H1 (cell line): ENCODE data around the gene PIGA. TPM values are rescaled to one million over a fixed set of nuclear protein-coding genes. Genes with fewer than 3 reads are reported as not detected.

Experiments
- CTCF ChIA-PET: fragments of 300-600 bp; sonication (Branson Sonifier 250); formaldehyde crosslinking; loops from one replicate; lab custom pipeline; 2021; ENCODE audit not compliant: partially characterized antibody; lab: Charles Lee
- POLR2A ChIA-PET: fragments of 300-600 bp; sonication (Branson Sonifier 250); formaldehyde crosslinking; loops from one replicate; lab custom pipeline; 2021; ENCODE audit warnings: inconsistent platforms; ENCODE audit not compliant: partially characterized antibody; lab: Charles Lee
- DNase-seq, 2 experiments: peaks; one replicate each; pipeline versions ENCODE4 v3.0.0 to v3.0.0-alpha.2; 2010 to 2022; ENCODE audit warnings: low spot score in 2 of 2, low read depth in 1 of 2, mixed read lengths in 1 of 2
- FAIRE-seq: peaks from 2 replicates; lab custom pipeline; 2011; peaks lifted over from hg19 to GRCh38; lab: Jason Lieb, UNC
- H2AFZ ChIP-seq: 2 replicates; pipeline ENCODE4 v1.8.1; 2012; ENCODE audit warnings: low read length, inconsistent platforms
- H2AK5ac ChIP-seq: 2 replicates; pipeline ENCODE4 v1.6.1; 2013; ENCODE audit warnings: low read depth, low read length
- H2BK120ac ChIP-seq: replicated peaks from 2 replicates; pipeline ENCODE3; 2013; ENCODE audit warnings: low read depth, low read length, inconsistent platforms
- H2BK12ac ChIP-seq: 2 replicates; pipeline ENCODE4 v1.6.1; 2013; ENCODE audit warnings: low read depth, low read length
- H2BK15ac ChIP-seq: 2 replicates; pipeline ENCODE4 v1.6.1; 2013; ENCODE audit warnings: low read length
- H2BK20ac ChIP-seq: 2 replicates; pipeline ENCODE4 v1.6.1; 2013; ENCODE audit warnings: low read length
- H2BK5ac ChIP-seq: 2 replicates; pipeline ENCODE4 v1.6.1; 2013; ENCODE audit warnings: low read depth, low read length
- H3K14ac ChIP-seq: 2 replicates; pipeline ENCODE4 v1.6.1; 2013; ENCODE audit warnings: inconsistent platforms; ENCODE audit not compliant: insufficient read length
- H3K18ac ChIP-seq: 2 replicates; pipeline ENCODE4 v1.6.1; 2013; ENCODE audit warnings: low read length; ENCODE audit errors: extremely low read depth
- H3K23ac ChIP-seq: 2 replicates; pipeline ENCODE4 v1.6.1; 2013; ENCODE audit warnings: inconsistent platforms; ENCODE audit not compliant: insufficient read length
- H3K23me2 ChIP-seq: 2 replicates; pipeline ENCODE4 v1.6.1; 2013; ENCODE audit warnings: low read depth, low read length
- H3K27ac ChIP-seq: 2 replicates; pipeline ENCODE4 v1.6.1; 2011; ENCODE audit warnings: low read depth, low read length, inconsistent platforms
- H3K27me3 ChIP-seq, 4 experiments: replicated peaks in 1 of 4; 1 replicate in 1 of 4; 2 replicates in 3 of 4; pipeline versions ENCODE4 v1.6.1 to v1.8.1; 2011 to 2013; ENCODE audit warnings: low read length in 3 of 4, mild to moderate bottlenecking in 3 of 4, inconsistent platforms in 2 of 4, mixed read lengths in 2 of 4, moderate library complexity in 1 of 4; ENCODE audit not compliant: control insufficient read depth in 3 of 4, insufficient read depth in 3 of 4; ENCODE audit errors: extremely low read depth in 1 of 4
- H3K36me3 ChIP-seq, 4 experiments: 2 replicates each; pipeline versions ENCODE4 v1.6.1 to v1.8.1; 2011 to 2013; ENCODE audit warnings: mild to moderate bottlenecking in 4 of 4, low read length in 3 of 4, moderate library complexity in 2 of 4, control low read depth in 1 of 4, inconsistent platforms in 1 of 4; ENCODE audit not compliant: insufficient read depth in 4 of 4, control insufficient read depth in 2 of 4
- H3K4ac ChIP-seq: replicated peaks from 2 replicates; pipeline ENCODE3; 2013; ENCODE audit warnings: low read length, low read depth, mixed read lengths, inconsistent platforms; ENCODE audit not compliant: insufficient read length
- H3K4me1 ChIP-seq, 4 experiments: replicated peaks in 1 of 4; 1 replicate in 1 of 4; 2 replicates in 3 of 4; pipeline versions ENCODE4 v1.6.1 to v1.8.1; 2011 to 2013; ENCODE audit warnings: low read length in 3 of 4, inconsistent platforms in 2 of 4, mixed read lengths in 1 of 4; ENCODE audit not compliant: insufficient read depth in 4 of 4, control insufficient read depth in 3 of 4
- H3K4me2 ChIP-seq, 2 experiments: 2 replicates each; pipeline versions ENCODE4 v1.6.1 to v1.8.1; 2011 to 2013; ENCODE audit warnings: low read depth in 2 of 2, low read length in 2 of 2, control low read depth in 1 of 2, inconsistent platforms in 1 of 2, mild to moderate bottlenecking in 1 of 2; ENCODE audit not compliant: insufficient read depth in 1 of 2
- H3K4me3 ChIP-seq, 4 experiments: fragments of 200-600, 300-600 bp in 1 of 4; sonication (generic), shearing (Covaris generic), sonication (Bioruptor Twin) in 1 of 4; 2 replicates each; pipeline versions ENCODE4 v1.5.1 to v1.8.1; 2011 to 2016; ENCODE audit warnings: low read length in 4 of 4, low read depth in 3 of 4, control low read depth in 2 of 4, inconsistent platforms in 2 of 4, mild to moderate bottlenecking in 2 of 4, mixed read lengths in 1 of 4, moderate library complexity in 1 of 4; ENCODE audit not compliant: insufficient read depth in 2 of 4; ENCODE audit errors: extremely low read depth in 1 of 4
- H3K56ac ChIP-seq: replicated peaks from 2 replicates; pipeline ENCODE3; 2013; ENCODE audit warnings: low read depth, mild to moderate bottlenecking, mixed read lengths, low read length, inconsistent platforms; ENCODE audit not compliant: insufficient read length
- H3K79me1 ChIP-seq: 2 replicates; pipeline ENCODE4 v1.6.1; 2013; ENCODE audit warnings: low read depth, low read length, control low read depth
- H3K79me2 ChIP-seq, 2 experiments: 2 replicates each; pipeline versions ENCODE4 v1.6.1 to v1.8.1; 2012 to 2013; ENCODE audit warnings: low read length in 2 of 2, mild to moderate bottlenecking in 2 of 2, inconsistent platforms in 1 of 2; ENCODE audit not compliant: insufficient read depth in 2 of 2, control insufficient read depth in 1 of 2
- H3K9ac ChIP-seq, 4 experiments: replicated peaks in 1 of 4; 1 replicate in 1 of 4; 2 replicates in 3 of 4; pipeline versions ENCODE4 v1.6.1 to v1.8.1; 2011 to 2013; ENCODE audit warnings: low read depth in 3 of 4, low read length in 3 of 4, control low read depth in 2 of 4, mild to moderate bottlenecking in 2 of 4, moderate library complexity in 2 of 4, inconsistent platforms in 1 of 4; ENCODE audit errors: extremely low read depth in 1 of 4
- H3K9me3 ChIP-seq, 2 experiments: 2 replicates each; pipeline versions ENCODE4 v1.6.1 to v1.8.1; 2012 to 2013; ENCODE audit warnings: mild to moderate bottlenecking in 2 of 2, moderate library complexity in 2 of 2, control low read depth in 1 of 2, inconsistent platforms in 1 of 2, low read depth in 1 of 2, low read length in 1 of 2, mixed read lengths in 1 of 2; ENCODE audit not compliant: insufficient read depth in 2 of 2
- H4K20me1 ChIP-seq, 2 experiments: replicated peaks in 1 of 2; 2 replicates each; pipeline versions ENCODE3 to v1.8.1; 2011 to 2013; ENCODE audit warnings: inconsistent platforms in 2 of 2, low read length in 2 of 2, mild to moderate bottlenecking in 1 of 2; ENCODE audit not compliant: insufficient read depth in 2 of 2, control insufficient read depth in 1 of 2
- H4K5ac ChIP-seq: 2 replicates; pipeline ENCODE4 v1.6.1; 2013; ENCODE audit warnings: low read length, low read depth, mixed read lengths, inconsistent platforms; ENCODE audit not compliant: insufficient read length
- H4K8ac ChIP-seq: 2 replicates; pipeline ENCODE4 v1.8.0; 2013; ENCODE audit warnings: mild to moderate bottlenecking, moderate library complexity, low read length, inconsistent platforms; ENCODE audit not compliant: insufficient read depth; ENCODE audit errors: extremely low read depth
- H4K91ac ChIP-seq: replicated peaks from 2 replicates; pipeline ENCODE3; 2013; ENCODE audit warnings: low read length, mixed read lengths, inconsistent platforms; ENCODE audit not compliant: insufficient read length
- CBX5 ChIP-seq: fragments of 300-800, 300-1000 bp; sonication (generic); IDR thresholded peaks from 2 replicates; pipeline ENCODE4 v1.7.1; 2016; ENCODE audit warnings: antibody characterized with exemption, low read length, low read depth
- RNF2 ChIP-seq: fragments of 200-900, 300-1000 bp; sonication (generic); IDR thresholded peaks from 2 replicates; pipeline ENCODE4 v1.7.1; 2016; ENCODE audit warnings: borderline replicate concordance, low read depth, mild to moderate bottlenecking, antibody characterized with exemption, low read length; ENCODE audit not compliant: poor library complexity, severe bottlenecking; ENCODE audit errors: missing control alignments
- WGBS, 2 experiments: shearing (Covaris generic) in 1 of 2; methylation state at CpG; one replicate each; pipeline versions ENCODE4 v1.1.6 to v1.1.7; 2013 to 2015; ENCODE audit warnings: low lambda C conversion rate in 2 of 2, mixed read lengths in 2 of 2, inconsistent platforms in 1 of 2, low coverage in 1 of 2, missing lambda C conversion rate in 1 of 2; ENCODE audit not compliant: insufficient replicate concordance in 2 of 2, insufficient coverage in 1 of 2, insufficient read length in 1 of 2; ENCODE audit errors: extremely low coverage in 1 of 2, missing lambda C conversion rate in 1 of 2; 5-methylcytosine and 5-hydroxymethylcytosine counted together
- polyA plus RNA-seq, 7 experiments: library from polyadenylated mRNA; depleted of rRNA in 3 of 7; stranded (reverse) in 5 of 7; unstranded in 2 of 7; fragments of >200 nt in 5 of 7; fragments of 200-250 nt in 2 of 7; gene quantifications; 1 replicate in 5 of 7; 2 replicates in 1 of 7; 4 replicates in 1 of 7; pipeline versions ENCODE4 v1.2.1 to v1.2.3, GENCODE V29; 2011 to 2013; ENCODE audit warnings: missing spikeins in 2 of 7, mixed read lengths in 2 of 7
- total RNA-seq: library from RNA; stranded (reverse); fragmentation: NEBNext Ultra II Directional; extraction: Animal tissue kit (Norgen Biotek cat#: 25700); gene quantifications from 2 replicates; pipeline ENCODE4 v1.2.1, GENCODE V29; 2021

The PIGA gene
- total and polyA plus RNA-seq, 2 of the 8 experiments (the other 6 are each of a cell fraction or from before 2014, with no cell fraction given): 5.0 to 13.4 TPM

- 94% methylated on average over 3 of the region's 3 CpGs; no CpG with 5 or more reads in 1 of the 2 experiments for WGBS, 2 experiments
- H2AK5ac ChIP-seq: no peak overlapping the region
Measured at GRCh38 chrX:15322072-15322471, 13.3 kb downstream of the PIGA start.

More at GRCh38 chrX:15322072-15322471, 13.3 kb downstream of the PIGA start:
- Histone ChIP-seq H3K79me2 (no peaks in the 10 kb centered on the region), H3K9me3 (no peaks in the 10 kb centered on the region), H3K23me2 (no peaks in the 10 kb centered on the region), H3K36me3 (peaks cover 0 to 17% (median 7%) of the 10 kb centered on the region in 4 experiments; a peak in 5 of 8 replicates), H4K91ac (no peak overlapping the region), H3K18ac (no peak overlapping the region), H4K8ac (no peak overlapping the region), H3K4me1 (no peaks in the 10 kb centered on the region), H2AFZ (no peak overlapping the region), H3K56ac (no peak overlapping the region), H2BK12ac (no peak overlapping the region), H2BK120ac (no peak overlapping the region), H3K23ac (no peak overlapping the region), H3K4ac (no peak overlapping the region), H2BK20ac (no peak overlapping the region), H3K14ac (no peak overlapping the region), H3K4me2 (no peak overlapping the region), H2BK15ac (no peak overlapping the region), H3K9ac (no peak overlapping the region), H3K27ac (no peak overlapping the region), H3K79me1 (no peaks in the 10 kb centered on the region), H4K5ac (no peak overlapping the region), H3K4me3 (no peak overlapping the region), H3K27me3 (no peaks in the 10 kb centered on the region), H4K20me1 (no peaks in the 10 kb centered on the region), H2BK5ac (no peak overlapping the region)
- DNase-seq (no peak), FAIRE-seq (no peak)
- no peak for TF ChIP-seq RNF2
- TF ChIP-seq CBX5: no peak
- ChIA-PET CTCF (interaction anchor here (0.6 to 1.2 kb wide), 3 partner anchors 12 to 146 kb away, joined by 3 to 4 read pairs (median 3); no protein-coding TSS in a partner anchor), POLR2A (no interaction called here)
